Ovary (tissue), 3 donors: Measurements from ENCODE around the gene UBP1.

Experiments used
- EP300 ChIP-seq: sonication (generic); formaldehyde crosslinking; IDR thresholded peaks from one replicate; pipeline ENCODE4 v1.6.1; 2017; ENCODE audit warnings: antibody characterized with exemption
- POLR2A ChIP-seq: fragments of 450-650 bp; IDR thresholded peaks from one replicate; pipeline ENCODE4 v1.6.1; 2017; ENCODE audit warnings: antibody characterized with exemption, mild to moderate bottlenecking, moderate library complexity
- TF ChIP-seq, protein P1 (sequence below), 3 donors: fragments of 450-650 bp in 2 of 3; fragments of 200-600 bp in 1 of 3; IDR thresholded peaks; one replicate each; pipeline versions ENCODE4 v1.5.1 to v1.8.0; 2016 to 2022; ENCODE audit warnings: antibody characterized with exemption in 3 of 3, mild to moderate bottlenecking in 1 of 3
- donor health status: DM: no; HTN: no; CAD: no.

DNA sequence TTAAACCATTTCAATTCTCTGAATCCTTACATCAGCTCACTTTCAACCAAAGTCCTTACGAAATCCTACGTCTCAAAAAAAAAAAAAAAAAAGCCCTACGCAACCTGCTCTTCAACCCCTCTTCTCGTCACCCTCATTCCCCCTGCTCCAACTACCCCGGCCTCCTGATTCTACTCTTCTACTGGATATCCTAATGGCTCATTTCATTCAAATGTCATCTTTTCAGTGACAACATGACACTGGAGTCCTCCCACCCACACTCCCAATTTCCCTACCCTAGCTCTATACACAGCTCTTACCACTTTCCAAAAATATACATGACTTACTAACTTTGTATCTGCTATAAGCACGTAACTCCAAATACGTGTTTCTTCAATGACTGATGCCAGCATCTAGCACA, 11.5 kb downstream of the UBP1 start:
- TF ChIP-seq, protein P1, sequence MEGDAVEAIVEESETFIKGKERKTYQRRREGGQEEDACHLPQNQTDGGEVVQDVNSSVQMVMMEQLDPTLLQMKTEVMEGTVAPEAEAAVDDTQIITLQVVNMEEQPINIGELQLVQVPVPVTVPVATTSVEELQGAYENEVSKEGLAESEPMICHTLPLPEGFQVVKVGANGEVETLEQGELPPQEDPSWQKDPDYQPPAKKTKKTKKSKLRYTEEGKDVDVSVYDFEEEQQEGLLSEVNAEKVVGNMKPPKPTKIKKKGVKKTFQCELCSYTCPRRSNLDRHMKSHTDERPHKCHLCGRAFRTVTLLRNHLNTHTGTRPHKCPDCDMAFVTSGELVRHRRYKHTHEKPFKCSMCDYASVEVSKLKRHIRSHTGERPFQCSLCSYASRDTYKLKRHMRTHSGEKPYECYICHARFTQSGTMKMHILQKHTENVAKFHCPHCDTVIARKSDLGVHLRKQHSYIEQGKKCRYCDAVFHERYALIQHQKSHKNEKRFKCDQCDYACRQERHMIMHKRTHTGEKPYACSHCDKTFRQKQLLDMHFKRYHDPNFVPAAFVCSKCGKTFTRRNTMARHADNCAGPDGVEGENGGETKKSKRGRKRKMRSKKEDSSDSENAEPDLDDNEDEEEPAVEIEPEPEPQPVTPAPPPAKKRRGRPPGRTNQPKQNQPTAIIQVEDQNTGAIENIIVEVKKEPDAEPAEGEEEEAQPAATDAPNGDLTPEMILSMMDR (IDR thresholded peaks at IDR 0.05), result no peak
- TF ChIP-seq POLR2A, result no peak
- no peak for TF ChIP-seq EP300
